GM12878 (cell line): ENCODE results near the gene FBRSL1.

ENCODE experiments used
- EP300 ChIP-seq, 2 experiments: fragments of 150-350 bp in 1 of 2; IDR thresholded peaks; 2 replicates each; pipeline ENCODE4 v1.6.1; 2011 to 2012; ENCODE audit warnings: low read depth in 2 of 2, low read length in 2 of 2, borderline replicate concordance in 1 of 2, improper control_type of control experiment in 1 of 2, inconsistent platforms in 1 of 2; ENCODE audit not compliant: control insufficient read depth in 1 of 2
- GABPA ChIP-seq: IDR thresholded peaks from 2 replicates; pipeline ENCODE4 v1.6.1; 2014; ENCODE audit warnings: antibody characterized with exemption, low read depth, mild to moderate bottlenecking, inconsistent platforms
- POLR2AphosphoS5 ChIP-seq: IDR thresholded peaks from 2 replicates; pipeline ENCODE4 v1.6.1; 2011; ENCODE audit warnings: mild to moderate bottlenecking, low read length, inconsistent platforms
- POU2F2 ChIP-seq: IDR thresholded peaks from 3 replicates; pipeline ENCODE4 v1.6.1; 2011; ENCODE audit warnings: low read depth, mild to moderate bottlenecking, low read length, borderline replicate concordance
- RCOR1 ChIP-seq: conservative IDR thresholded peaks from 2 replicates; pipeline ENCODE4 v1.6.1; 2012; ENCODE audit warnings: low read depth, low read length, improper control_type of control experiment
- SIX5 ChIP-seq: IDR thresholded peaks from 2 replicates; pipeline ENCODE4 v1.6.1; 2011; ENCODE audit warnings: mild to moderate bottlenecking, low read depth, low read length, moderate library complexity; ENCODE audit not compliant: severe bottlenecking
- SMAD1 ChIP-seq: fragments of 450-650 bp; IDR thresholded peaks from 2 replicates; pipeline ENCODE4 v1.6.1; 2018; ENCODE audit warnings: mild to moderate bottlenecking, low read depth; ENCODE audit not compliant: partially characterized antibody
- ZBED1 ChIP-seq: IDR thresholded peaks from 2 replicates; pipeline ENCODE4 v1.6.1; 2016; ENCODE audit warnings: borderline replicate concordance
- ZNF274 ChIP-seq: IDR thresholded peaks from one replicate; pipeline ENCODE4 v1.8.0; 2011; ENCODE audit not compliant: insufficient read length, insufficient read depth
- ZZZ3 ChIP-seq: IDR thresholded peaks from 2 replicates; pipeline ENCODE4 v1.6.1; 2011; ENCODE audit warnings: low read depth; ENCODE audit not compliant: control insufficient read depth, insufficient read length
- TF ChIP-seq, protein P1 (sequence below): fragments of 450-650 bp; IDR thresholded peaks from 2 replicates; pipeline ENCODE4 v1.6.1; 2017; ENCODE audit warnings: mild to moderate bottlenecking
- TF ChIP-seq, protein P2 (sequence below): fragments of 450-650 bp; IDR thresholded peaks from 2 replicates; pipeline ENCODE4 v1.6.1; 2016; ENCODE audit warnings: mild to moderate bottlenecking, moderate library complexity, borderline replicate concordance
- TF ChIP-seq, protein P3 (sequence below): IDR thresholded peaks from 2 replicates; pipeline ENCODE4 v1.6.1; 2011; ENCODE audit warnings: low read depth, mild to moderate bottlenecking, low read length, moderate library complexity, borderline replicate concordance; ENCODE audit errors: extremely low read depth
- TF ChIP-seq, protein P4 (sequence below): IDR thresholded peaks from 2 replicates; pipeline ENCODE4 v1.6.1; 2012; ENCODE audit warnings: low read depth, low read length, improper control_type of control experiment

DNA sequence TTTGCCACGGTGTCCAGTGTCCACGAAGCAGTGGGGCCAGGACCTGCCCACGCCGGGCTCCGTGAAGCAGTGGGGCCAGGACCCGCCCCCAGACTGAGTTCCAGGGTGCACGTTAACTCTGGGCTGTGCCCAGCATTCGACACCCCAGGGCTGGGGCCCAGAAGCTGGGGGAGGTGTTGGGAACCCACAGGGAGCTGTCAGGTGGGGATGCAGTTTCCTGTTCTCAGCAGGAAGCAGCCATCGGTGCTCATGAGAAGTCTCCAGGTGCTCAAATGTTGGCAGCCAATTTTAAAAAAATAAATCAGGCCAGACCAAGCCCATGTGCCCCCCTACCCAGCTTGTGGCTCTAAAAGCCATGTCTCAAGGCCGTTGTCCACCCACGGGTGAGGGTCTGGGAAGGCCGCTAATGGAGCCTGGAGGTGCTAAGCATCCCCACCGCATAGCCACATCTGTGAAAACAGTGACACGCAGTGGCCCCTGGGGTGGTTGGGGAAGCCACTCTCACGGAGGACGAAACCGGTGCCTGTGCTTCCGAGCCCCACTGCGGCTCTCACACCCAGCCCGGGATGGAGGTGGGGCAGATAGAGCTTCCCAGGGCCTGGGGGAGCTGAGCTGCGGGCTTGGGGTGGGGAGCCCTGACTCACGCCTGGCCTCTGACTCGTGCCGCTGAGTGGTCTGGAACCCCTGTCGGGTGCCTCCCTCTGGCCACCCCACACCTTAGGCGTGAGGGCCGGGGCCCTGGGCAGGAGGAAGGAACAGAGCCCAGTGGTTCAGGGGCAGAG is 53.5 kb downstream of the FBRSL1 start:
- TF ChIP-seq POU2F2: no peak
- TF ChIP-seq ZZZ3: no peak
- TF ChIP-seq SIX5: no peak
- TF ChIP-seq, protein P1, sequence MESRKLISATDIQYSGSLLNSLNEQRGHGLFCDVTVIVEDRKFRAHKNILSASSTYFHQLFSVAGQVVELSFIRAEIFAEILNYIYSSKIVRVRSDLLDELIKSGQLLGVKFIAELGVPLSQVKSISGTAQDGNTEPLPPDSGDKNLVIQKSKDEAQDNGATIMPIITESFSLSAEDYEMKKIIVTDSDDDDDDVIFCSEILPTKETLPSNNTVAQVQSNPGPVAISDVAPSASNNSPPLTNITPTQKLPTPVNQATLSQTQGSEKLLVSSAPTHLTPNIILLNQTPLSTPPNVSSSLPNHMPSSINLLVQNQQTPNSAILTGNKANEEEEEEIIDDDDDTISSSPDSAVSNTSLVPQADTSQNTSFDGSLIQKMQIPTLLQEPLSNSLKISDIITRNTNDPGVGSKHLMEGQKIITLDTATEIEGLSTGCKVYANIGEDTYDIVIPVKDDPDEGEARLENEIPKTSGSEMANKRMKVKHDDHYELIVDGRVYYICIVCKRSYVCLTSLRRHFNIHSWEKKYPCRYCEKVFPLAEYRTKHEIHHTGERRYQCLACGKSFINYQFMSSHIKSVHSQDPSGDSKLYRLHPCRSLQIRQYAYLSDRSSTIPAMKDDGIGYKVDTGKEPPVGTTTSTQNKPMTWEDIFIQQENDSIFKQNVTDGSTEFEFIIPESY: no peak
- TF ChIP-seq ZBED1: no peak
- TF ChIP-seq POLR2AphosphoS5: no peak
- TF ChIP-seq, protein P2, sequence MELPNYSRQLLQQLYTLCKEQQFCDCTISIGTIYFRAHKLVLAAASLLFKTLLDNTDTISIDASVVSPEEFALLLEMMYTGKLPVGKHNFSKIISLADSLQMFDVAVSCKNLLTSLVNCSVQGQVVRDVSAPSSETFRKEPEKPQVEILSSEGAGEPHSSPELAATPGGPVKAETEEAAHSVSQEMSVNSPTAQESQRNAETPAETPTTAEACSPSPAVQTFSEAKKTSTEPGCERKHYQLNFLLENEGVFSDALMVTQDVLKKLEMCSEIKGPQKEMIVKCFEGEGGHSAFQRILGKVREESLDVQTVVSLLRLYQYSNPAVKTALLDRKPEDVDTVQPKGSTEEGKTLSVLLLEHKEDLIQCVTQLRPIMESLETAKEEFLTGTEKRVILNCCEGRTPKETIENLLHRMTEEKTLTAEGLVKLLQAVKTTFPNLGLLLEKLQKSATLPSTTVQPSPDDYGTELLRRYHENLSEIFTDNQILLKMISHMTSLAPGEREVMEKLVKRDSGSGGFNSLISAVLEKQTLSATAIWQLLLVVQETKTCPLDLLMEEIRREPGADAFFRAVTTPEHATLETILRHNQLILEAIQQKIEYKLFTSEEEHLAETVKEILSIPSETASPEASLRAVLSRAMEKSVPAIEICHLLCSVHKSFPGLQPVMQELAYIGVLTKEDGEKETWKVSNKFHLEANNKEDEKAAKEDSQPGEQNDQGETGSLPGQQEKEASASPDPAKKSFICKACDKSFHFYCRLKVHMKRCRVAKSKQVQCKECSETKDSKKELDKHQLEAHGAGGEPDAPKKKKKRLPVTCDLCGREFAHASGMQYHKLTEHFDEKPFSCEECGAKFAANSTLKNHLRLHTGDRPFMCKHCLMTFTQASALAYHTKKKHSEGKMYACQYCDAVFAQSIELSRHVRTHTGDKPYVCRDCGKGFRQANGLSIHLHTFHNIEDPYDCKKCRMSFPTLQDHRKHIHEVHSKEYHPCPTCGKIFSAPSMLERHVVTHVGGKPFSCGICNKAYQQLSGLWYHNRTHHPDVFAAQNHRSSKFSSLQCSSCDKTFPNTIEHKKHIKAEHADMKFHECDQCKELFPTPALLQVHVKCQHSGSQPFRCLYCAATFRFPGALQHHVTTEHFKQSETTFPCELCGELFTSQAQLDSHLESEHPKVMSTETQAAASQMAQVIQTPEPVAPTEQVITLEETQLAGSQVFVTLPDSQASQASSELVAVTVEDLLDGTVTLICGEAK: no peak
- no peak for TF ChIP-seq SMAD1
- TF ChIP-seq ZNF274: no peak
- TF ChIP-seq GABPA: no peak
- TF ChIP-seq, protein P3, sequence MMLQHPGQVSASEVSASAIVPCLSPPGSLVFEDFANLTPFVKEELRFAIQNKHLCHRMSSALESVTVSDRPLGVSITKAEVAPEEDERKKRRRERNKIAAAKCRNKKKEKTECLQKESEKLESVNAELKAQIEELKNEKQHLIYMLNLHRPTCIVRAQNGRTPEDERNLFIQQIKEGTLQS: no peak
- TF ChIP-seq EP300 (IDR thresholded peaks at IDR 0.05; ENCODE audit: borderline replicate concordance in 1 of 2, control insufficient read depth in 1 of 2, low read depth in 2 of 2, low read length in 2 of 2): no peak
- no peak for TF ChIP-seq RCOR1
- TF ChIP-seq, protein P4, sequence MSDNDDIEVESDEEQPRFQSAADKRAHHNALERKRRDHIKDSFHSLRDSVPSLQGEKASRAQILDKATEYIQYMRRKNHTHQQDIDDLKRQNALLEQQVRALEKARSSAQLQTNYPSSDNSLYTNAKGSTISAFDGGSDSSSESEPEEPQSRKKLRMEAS: no peak
